Neural progenitor cell (in vitro differentiated cells): ENCODE measurements around the gene FRMD8. TPM values are rescaled to one million over a fixed set of nuclear protein-coding genes. Genes with fewer than 3 reads are reported as not detected.
A peak's percentile ranks its signal among the peaks of the same experiment; 100 is the strongest.

ENCODE experiments used
- DNase-seq: peaks from one replicate; pipeline ENCODE4 v3.0.0-alpha.2; 2016; ENCODE audit warnings: low spot score
- H2AFZ ChIP-seq: fragments of 200-600 bp; sonication (generic); replicated peaks from 2 replicates; pipeline ENCODE4 v1.6.1; 2016; ENCODE audit warnings: antibody characterized with exemption
- H3F3A ChIP-seq: fragments of 200-600 bp; sonication (generic); 2 replicates; pipeline ENCODE4 v1.6.1; 2016; ENCODE audit warnings: antibody characterized with exemption, low read depth
- H3K27ac ChIP-seq: fragments of 200-600 bp; sonication (generic); 2 replicates; pipeline ENCODE4 v1.5.1; 2016; ENCODE audit warnings: mild to moderate bottlenecking
- H3K27me3 ChIP-seq: fragments of 200-600 bp; sonication (generic); 2 replicates; pipeline ENCODE4 v1.6.1; 2016; ENCODE audit warnings: mild to moderate bottlenecking, moderate library complexity
- H3K36me3 ChIP-seq: fragments of 200-600 bp; sonication (generic); 2 replicates; pipeline ENCODE4 v1.5.1; 2016
- H3K4me1 ChIP-seq: fragments of 200-600 bp; sonication (generic); 2 replicates; pipeline ENCODE4 v1.6.1; 2016; ENCODE audit warnings: mixed run types
- H3K4me2 ChIP-seq: fragments of 200-600 bp; sonication (generic); 2 replicates; pipeline ENCODE4 v1.6.1; 2016
- H3K4me3 ChIP-seq: fragments of 200-600 bp; sonication (generic); 2 replicates; pipeline ENCODE4 v1.5.1; 2016
- H3K79me2 ChIP-seq: fragments of 200-600 bp; sonication (generic); 2 replicates; pipeline ENCODE4 v1.6.1; 2016; ENCODE audit warnings: low read depth
- H3K9ac ChIP-seq: fragments of 200-600 bp; sonication (generic); 2 replicates; pipeline ENCODE4 v1.6.1; 2016
- H3K9me3 ChIP-seq: fragments of 200-600 bp; sonication (generic); 2 replicates; pipeline ENCODE4 v1.5.1; 2016; ENCODE audit warnings: low read depth
- H4K20me1 ChIP-seq: fragments of 200-600 bp; sonication (generic); 2 replicates; pipeline ENCODE4 v1.6.1; 2016; ENCODE audit warnings: low read depth
- H3K27ac Mint-ChIP-seq: 3 replicates; pipeline ENCODE4 v1.8.0; 2021; ENCODE audit warnings: mixed read lengths
- H3K27me3 Mint-ChIP-seq: 2 replicates; pipeline ENCODE4 v1.8.0; 2022; ENCODE audit warnings: low read depth, mild to moderate bottlenecking, inconsistent platforms, moderate library complexity, mixed read lengths; ENCODE audit not compliant: insufficient read depth
- H3K36me3 Mint-ChIP-seq: 3 replicates; pipeline ENCODE4 v1.8.0; 2021; ENCODE audit warnings: mixed read lengths
- H3K4me1 Mint-ChIP-seq: 3 replicates; pipeline ENCODE4 v1.8.0; 2021; ENCODE audit warnings: mixed read lengths
- H3K4me3 Mint-ChIP-seq: 3 replicates; pipeline ENCODE4 v1.8.0; 2021; ENCODE audit warnings: mild to moderate bottlenecking, moderate library complexity, mixed read lengths
- H3K9me3 Mint-ChIP-seq: 3 replicates; pipeline ENCODE4 v1.8.0; 2020; ENCODE audit warnings: mixed read lengths
- CTCF ChIP-seq: fragments of 200-600 bp; sonication (generic); IDR thresholded peaks from 2 replicates; pipeline ENCODE4 v1.5.1; 2017; ENCODE audit warnings: antibody characterized with exemption, mild to moderate bottlenecking
- EZH2 ChIP-seq: fragments of 200-600 bp; sonication (generic); IDR thresholded peaks from 2 replicates; pipeline ENCODE4 v1.6.1; 2017; ENCODE audit warnings: antibody characterized with exemption, mild to moderate bottlenecking, moderate library complexity
- EZH2phosphoT487 ChIP-seq: fragments of 200-600 bp; sonication (generic); IDR thresholded peaks from 2 replicates; pipeline ENCODE4 v1.6.1; 2017; ENCODE audit warnings: antibody characterized with exemption
- total RNA-seq: library from RNA; depleted of rRNA; stranded (reverse); fragments of >200 nt; gene quantifications from 2 replicates; pipeline ENCODE4 v1.2.3, GENCODE V29; 2015; ENCODE audit warnings: low replicate concordance

FRMD8 gene
- total RNA-seq, 1 donor from 2014 or later: 5.8 TPM

GRCh38 chr11:65355013-65355775, 31.2 kb upstream of the FRMD8 start:
- peak overlapping the region; percentile 88 for H3K4me3 Mint-ChIP-seq
- TF ChIP-seq CTCF (no peak), EZH2 (no peak), EZH2phosphoT487 (no peak)
- no peak overlapping the region for H3K27ac Mint-ChIP-seq
- peaks cover 12% of the 10 kb centered on the region for H3K27me3 Mint-ChIP-seq
- H3K27me3 ChIP-seq: peaks cover 26% of the 10 kb centered on the region
- H3K36me3 ChIP-seq: no peaks in the 10 kb centered on the region
- no peaks in the 10 kb centered on the region for H3K79me2 ChIP-seq
- peaks cover 8% of the 10 kb centered on the region for H3K36me3 Mint-ChIP-seq
- peaks cover 25% of the 10 kb centered on the region for H3K4me1 Mint-ChIP-seq
- peak; percentile 73 for DNase-seq
- H4K20me1 ChIP-seq: peaks cover 30% of the 10 kb centered on the region
- no peak overlapping the region for H3K9ac ChIP-seq
- peak overlapping the region; percentile 70 for H3K4me3 ChIP-seq
- H3K9me3 ChIP-seq: no peaks in the 10 kb centered on the region
- H3K9me3 Mint-ChIP-seq: no peaks in the 10 kb centered on the region
- H3K4me2 ChIP-seq: peak overlapping the region; percentile 96
- H3K27ac ChIP-seq: no peak overlapping the region
- peak overlapping the region; percentile 82 for H2AFZ ChIP-seq
- H3F3A ChIP-seq: peaks cover 46% of the 10 kb centered on the region
- H3K4me1 ChIP-seq: peaks cover 23% of the 10 kb centered on the region

- H3K9ac ChIP-seq: no peak overlapping the region
- no peak overlapping the region for H3K27ac ChIP-seq
- H3K9me3 ChIP-seq: no peaks in the 10 kb centered on the region
- no peak overlapping the region for H3K27ac Mint-ChIP-seq
- peak overlapping the region; percentile 70 for H3K4me3 ChIP-seq
- H3K4me3 Mint-ChIP-seq: peak overlapping the region; percentile 88
- H3K4me1 ChIP-seq: peaks cover 23% of the 10 kb centered on the region
- peak; percentile 33 for TF ChIP-seq EZH2
- TF ChIP-seq CTCF: no peak
- peaks cover 12% of the 10 kb centered on the region for H3K27me3 Mint-ChIP-seq
- peak; percentile 56 for DNase-seq
- peaks cover 41% of the 10 kb centered on the region for H3F3A ChIP-seq
- H3K9me3 Mint-ChIP-seq: no peaks in the 10 kb centered on the region
- no peaks in the 10 kb centered on the region for H3K36me3 ChIP-seq
- peak overlapping the region; percentile 82 for H2AFZ ChIP-seq
- H3K4me2 ChIP-seq: peak overlapping the region; percentile 96
- peaks cover 25% of the 10 kb centered on the region for H3K4me1 Mint-ChIP-seq
- H4K20me1 ChIP-seq: peaks cover 30% of the 10 kb centered on the region
- H3K27me3 ChIP-seq: peaks cover 26% of the 10 kb centered on the region
- H3K36me3 Mint-ChIP-seq: peaks cover 8% of the 10 kb centered on the region
- H3K79me2 ChIP-seq: no peaks in the 10 kb centered on the region
Measured at GRCh38 chr11:65355776-65356393, 30.6 kb upstream of the FRMD8 start.

- H3K27ac Mint-ChIP-seq: no peak overlapping the region
- Histone ChIP-seq H3K27me3 (peaks cover 26% of the 10 kb centered on the region), H3K4me1 (peaks cover 23% of the 10 kb centered on the region), H3K4me2 (no peak overlapping the region), H3K4me3 (no peak overlapping the region), H2AFZ (no peak overlapping the region), H3K36me3 (no peaks in the 10 kb centered on the region), H3K9ac (no peak overlapping the region), H4K20me1 (peaks cover 27% of the 10 kb centered on the region), H3F3A (peaks cover 35% of the 10 kb centered on the region), H3K27ac (no peak overlapping the region), H3K9me3 (no peaks in the 10 kb centered on the region), H3K79me2 (no peaks in the 10 kb centered on the region)
- peaks cover 8% of the 10 kb centered on the region for H3K36me3 Mint-ChIP-seq
- peaks cover 12% of the 10 kb centered on the region for H3K27me3 Mint-ChIP-seq
- no peak for DNase-seq
- H3K9me3 Mint-ChIP-seq: no peaks in the 10 kb centered on the region
- peak overlapping the region; percentile 82 for H3K4me3 Mint-ChIP-seq
- TF ChIP-seq EZH2: no peak
- TF ChIP-seq EZH2phosphoT487: no peak
- no peak for TF ChIP-seq CTCF
- peaks cover 25% of the 10 kb centered on the region for H3K4me1 Mint-ChIP-seq
Measured at GRCh38 chr11:65356394-65356972, 30.0 kb upstream of the FRMD8 start.
